A673 (cell line): ENCODE data around the gene CGNL1. TPM values are rescaled to one million over a fixed set of nuclear protein-coding genes. Genes with fewer than 3 reads are reported as not detected.

ENCODE experiments used
- BruUV-seq: library from RNA; stranded (reverse); fragments of 400-500 nt; replicated peaks from 2 replicates; lab custom pipeline; 2021; lab: Mats Ljungman, UMichigan
- CTCF ChIA-PET: fragments of 300-600 bp; sonication (Branson Sonifier 250); formaldehyde crosslinking; loops from one replicate; lab custom pipeline; 2022; ENCODE audit warnings: antibody characterized with exemption; lab: Charles Lee
- POLR2A ChIA-PET: fragments of 300-600 bp; sonication (Branson Sonifier 250); formaldehyde crosslinking; loops from one replicate; lab custom pipeline; 2022; ENCODE audit warnings: antibody characterized with exemption; ENCODE audit not compliant: low non-redundant PET; lab: Charles Lee
- DNase-seq: peaks from one replicate; pipeline ENCODE4 v3.0.0-alpha.2; 2015; ENCODE audit warnings: low spot score
- H3K27ac ChIP-seq: fragments of 200-600 bp; sonication (generic); 2 replicates; pipeline ENCODE4 v1.5.1; 2016; ENCODE audit warnings: mixed run types, low read depth, mild to moderate bottlenecking, mixed read lengths, antibody characterized with exemption, low read length; ENCODE audit not compliant: poor library complexity, severe bottlenecking
- H3K27me3 ChIP-seq: fragments of 200-600 bp; sonication (generic); replicated peaks from 2 replicates; pipeline ENCODE4 v1.6.1; 2017; ENCODE audit warnings: mixed run types, low read depth, mild to moderate bottlenecking, mixed read lengths, antibody characterized with exemption, low read length; ENCODE audit not compliant: insufficient read depth, poor library complexity
- H3K36me3 ChIP-seq: fragments of 200-600 bp; sonication (generic); 2 replicates; pipeline ENCODE4 v1.6.1; 2016; ENCODE audit warnings: mixed run types, mild to moderate bottlenecking, mixed read lengths, antibody characterized with exemption, low read length; ENCODE audit not compliant: insufficient read depth, poor library complexity, severe bottlenecking
- H3K4me1 ChIP-seq: fragments of 200-600 bp; sonication (generic); 2 replicates; pipeline ENCODE4 v1.6.1; 2017; ENCODE audit warnings: mixed run types, mild to moderate bottlenecking, mixed read lengths, antibody characterized with exemption, low read length; ENCODE audit not compliant: insufficient read depth, poor library complexity, severe bottlenecking
- H3K4me3 ChIP-seq: fragments of 200-600 bp; sonication (generic); 2 replicates; pipeline ENCODE4 v1.5.1; 2016; ENCODE audit warnings: low read depth, mixed run types, mild to moderate bottlenecking, mixed read lengths, low read length; ENCODE audit not compliant: poor library complexity, severe bottlenecking
- H3K9me3 ChIP-seq: fragments of 200-600 bp; sonication (generic); 2 replicates; pipeline ENCODE4 v1.6.1; 2016; ENCODE audit warnings: mixed run types, low read depth, mild to moderate bottlenecking, mixed read lengths, antibody characterized with exemption, low read length; ENCODE audit not compliant: poor library complexity, severe bottlenecking
- CTCF ChIP-seq: fragments of 300-800, 200-600 bp; sonication (generic); conservative IDR thresholded peaks from 2 replicates; pipeline ENCODE4 v1.5.1; 2017; ENCODE audit warnings: low read depth, mild to moderate bottlenecking, antibody characterized with exemption, low read length, moderate library complexity, mixed read lengths
- EZH2 ChIP-seq: fragments of 200-600 bp; sonication (generic); IDR thresholded peaks from 2 replicates; pipeline ENCODE4 v1.6.1; 2017; ENCODE audit warnings: borderline replicate concordance, low read depth, mild to moderate bottlenecking, mixed read lengths, antibody characterized with exemption, low read length; ENCODE audit not compliant: poor library complexity, severe bottlenecking
- intact Hi-C: fragments of 100-400 bp; cut with micrococcal nuclease; formaldehyde crosslinking; loops from one replicate; pipeline ENCODE4 v1.10.0; 2022; ENCODE audit not compliant: unreplicated experiment
- total RNA-seq: library from RNA; stranded (reverse); gene quantifications from 2 replicates; pipeline ENCODE4 v1.2.3, GENCODE V29; 2021

The CGNL1 gene
- total RNA-seq, 1 experiment from 2014 or later: 0.58 TPM

- no peaks in the 10 kb centered on the region for H3K9me3 ChIP-seq
- intact Hi-C loops: no loop called here
- no peak overlapping the region for H3K4me3 ChIP-seq
- no peaks in the 10 kb centered on the region for H3K4me1 ChIP-seq
- no peaks in the 10 kb centered on the region for H3K27me3 ChIP-seq
- ChIA-PET CTCF (no interaction called here), POLR2A (no interaction called here)
- no peak for DNase-seq
- H3K36me3 ChIP-seq: no peaks in the 10 kb centered on the region
- TF ChIP-seq CTCF (no peak), EZH2 (no peak)
- BruUV-seq: no TSS peak
- H3K27ac ChIP-seq: no peak overlapping the region
Measured at GRCh38 chr15:57385923-57386390, 9.7 kb downstream of the CGNL1 start.

- ChIA-PET CTCF (interaction anchor here (0.5 kb wide), 1 partner anchor 22 kb away, joined by 3 read pairs; no protein-coding TSS in a partner anchor), POLR2A (no interaction called here)
- Histone ChIP-seq H3K27me3 (no peaks in the 10 kb centered on the region), H3K36me3 (no peaks in the 10 kb centered on the region), H3K4me1 (no peaks in the 10 kb centered on the region), H3K4me3 (no peak overlapping the region), H3K9me3 (no peaks in the 10 kb centered on the region), H3K27ac (no peak overlapping the region)
- no TSS peak for BruUV-seq
- DNase-seq: no peak
- TF ChIP-seq EZH2 (no peak), CTCF (no peak)
- intact Hi-C loops: no loop called here
Measured at GRCh38 chr15:57386976-57387375, 10.7 kb downstream of the CGNL1 start.

- TF ChIP-seq EZH2 (no peak), CTCF (no peak)
- Histone ChIP-seq H3K4me3 (no peak overlapping the region), H3K9me3 (no peaks in the 10 kb centered on the region), H3K4me1 (no peaks in the 10 kb centered on the region), H3K27ac (no peak overlapping the region), H3K36me3 (no peaks in the 10 kb centered on the region), H3K27me3 (no peaks in the 10 kb centered on the region)
- POLR2A ChIA-PET: no interaction called here
- BruUV-seq: no TSS peak
- intact Hi-C loops: no loop called here
- no peak for DNase-seq
- CTCF ChIA-PET: interaction anchor here (0.5 to 0.7 kb wide), 2 partner anchors 21 to 103 kb away, joined by 3 to 5 read pairs; no protein-coding TSS in a partner anchor
Measured at GRCh38 chr15:57387564-57388076, 11.3 kb downstream of the CGNL1 start.
